GM13977 (cell line): ENCODE data around the gene F2RL1.

Experiments used
- DNase-seq: peaks from one replicate; pipeline ENCODE4 v3.0.0; 2012; ENCODE audit warnings: low spot score
- CTCF ChIP-seq: IDR thresholded peaks from 2 replicates; pipeline ENCODE4 v1.5.1; 2012; ENCODE audit warnings: mild to moderate bottlenecking, control low read depth; ENCODE audit not compliant: insufficient read depth; ENCODE audit errors: extremely low read depth, missing control alignments
- in situ Hi-C: fragments of 300-500 bp; cut with MboI; formaldehyde crosslinking; loops from one replicate; pipeline ENCODE4 v1.12.0; 2022; ENCODE audit warnings: low sequenced_read_pairs, low pct_unique_long_range_greater_than_20kb, mixed read lengths, inconsistent platforms; ENCODE audit not compliant: unreplicated experiment

Gene F2RL1

GRCh38 chr5:76831110-76831452, 12.3 kb downstream of the F2RL1 start:
- no peak for TF ChIP-seq CTCF
- no peak for DNase-seq
- in situ Hi-C loops = no loop called here

GRCh38 chr5:76836181-76836580, 17.4 kb downstream of the F2RL1 start:
- DNase-seq = no peak
- TF ChIP-seq CTCF = no peak
- in situ Hi-C loops = no loop called here

- TF ChIP-seq CTCF = no peak
- no peak for DNase-seq
- in situ Hi-C loops = no loop called here
Measured at GRCh38 chr5:76836585-76836984, 17.8 kb downstream of the F2RL1 start.

- DNase-seq = no peak
- in situ Hi-C loops = no loop called here
Measured at GRCh38 chr5:76838481-76839261, 19.8 kb downstream of the F2RL1 start.

DNA sequence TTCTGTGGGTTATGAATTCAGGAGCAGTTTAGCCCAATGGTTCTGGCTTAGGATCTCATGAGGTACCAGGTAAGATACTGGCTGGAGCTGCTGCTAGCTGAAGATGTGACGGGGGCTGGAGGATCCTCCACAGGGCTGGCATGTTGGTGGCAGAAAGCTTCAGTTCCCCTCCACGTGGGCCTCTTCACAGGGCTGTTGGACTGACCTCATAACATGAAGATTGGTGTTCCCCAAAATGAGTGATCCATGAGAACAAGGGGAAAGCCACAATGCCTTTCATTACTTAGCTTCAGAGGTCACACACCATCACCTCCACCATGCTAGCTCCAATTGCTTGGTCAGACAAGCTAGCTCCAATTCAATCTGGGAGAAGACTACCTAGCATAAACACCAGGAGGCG, 22.5 kb downstream of the F2RL1 start:
- in situ Hi-C loops = no loop called here
- TF ChIP-seq CTCF = no peak
- DNase-seq = no peak

More at GRCh38 chr5:76838481-76839261, 19.8 kb downstream of the F2RL1 start:
- no peak for TF ChIP-seq CTCF

DNA sequence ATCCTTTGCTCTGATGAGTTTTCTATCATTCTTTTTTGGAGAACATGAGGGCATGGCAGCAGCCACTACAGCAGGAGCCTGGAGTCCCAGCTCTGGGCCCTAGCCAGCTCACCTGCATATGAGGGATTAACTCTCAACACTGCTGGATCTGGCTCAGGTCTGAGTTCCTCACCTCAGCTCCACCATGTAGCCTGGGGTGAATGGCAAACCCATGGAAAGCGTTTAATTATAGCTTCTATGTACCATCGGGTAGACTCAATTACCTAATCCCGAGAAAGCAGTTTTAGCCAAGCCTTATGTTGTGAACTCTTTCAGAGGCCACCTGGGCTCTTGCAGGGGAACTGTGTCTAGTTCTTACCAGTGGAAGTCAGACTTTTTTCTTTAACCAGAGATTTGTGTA, 27.1 kb downstream of the F2RL1 start:
- TF ChIP-seq CTCF = no peak
- no peak for DNase-seq
- in situ Hi-C loops = no loop called here
